Endothelial cell of umbilical vein (primary cell): ENCODE results near the gene MLIP. TPM values are rescaled to one million over a fixed set of nuclear protein-coding genes. Genes with fewer than 3 reads are reported as not detected.

Experiments used
- BruUV-seq: library from RNA; stranded (reverse); fragments of 400-500 nt; replicated peaks from 2 replicates; lab custom pipeline; 2021; lab: Mats Ljungman, UMichigan
- CTCF ChIA-PET: fragments of 300-600, 350-600 bp; sonication (Branson Sonifier 250); formaldehyde crosslinking; loops from one replicate; lab custom pipeline; 2021; ENCODE audit warnings: antibody characterized with exemption, inconsistent platforms; lab: Charles Lee
- POLR2A ChIA-PET: fragments of 300-600, 350-600 bp; sonication (Branson Sonifier 250); formaldehyde crosslinking; loops from one replicate; lab custom pipeline; 2021; ENCODE audit warnings: antibody characterized with exemption, inconsistent platforms; lab: Charles Lee
- DNase-seq: peaks from one replicate; pipeline ENCODE4 v3.0.0-alpha.2; 2011; ENCODE audit warnings: low read depth, low spot score
- FAIRE-seq: peaks from 2 replicates; lab custom pipeline; 2011; peaks lifted over from hg19 to GRCh38; lab: Jason Lieb, UNC
- H2AFZ ChIP-seq: 2 replicates; pipeline ENCODE4 v1.6.0; 2012; ENCODE audit warnings: low read depth, low read length, control low read depth, inconsistent platforms
- H3K27ac ChIP-seq: 2 replicates; pipeline ENCODE4 v1.5.1; 2011; ENCODE audit warnings: low read depth, mild to moderate bottlenecking, control low read depth, low read length, moderate library complexity; ENCODE audit not compliant: insufficient read depth
- H3K27me3 ChIP-seq, 2 experiments: 2 replicates each; pipeline versions ENCODE4 v1.6.0 to v1.6.1; 2011; ENCODE audit warnings: low read length in 2 of 2, mixed read lengths in 1 of 2; ENCODE audit not compliant: control insufficient read depth in 2 of 2, insufficient read depth in 2 of 2
- H3K36me3 ChIP-seq, 2 experiments: 2 replicates in 1 of 2; 3 replicates in 1 of 2; pipeline ENCODE4 v1.5.1; 2011; ENCODE audit warnings: low read length in 2 of 2, mild to moderate bottlenecking in 1 of 2, moderate library complexity in 1 of 2; ENCODE audit not compliant: control insufficient read depth in 2 of 2, insufficient read depth in 2 of 2; ENCODE audit errors: extremely low read depth in 1 of 2
- H3K4me1 ChIP-seq: 3 replicates; pipeline ENCODE4 v1.5.1; 2011; ENCODE audit warnings: mild to moderate bottlenecking, low read length; ENCODE audit not compliant: control insufficient read depth, insufficient read depth; ENCODE audit errors: extremely low read depth
- H3K4me2 ChIP-seq: 2 replicates; pipeline ENCODE4 v1.6.1; 2011; ENCODE audit warnings: low read length, control low read depth, mixed read lengths; ENCODE audit not compliant: insufficient read depth
- H3K4me3 ChIP-seq, 3 experiments: fragments of 200-600 bp in 1 of 3; sonication (generic), shearing (Covaris generic) in 1 of 3; replicated peaks in 1 of 3; 2 replicates each; pipeline ENCODE4 v1.5.1; 2011 to 2016; ENCODE audit warnings: control low read depth in 3 of 3, low read length in 3 of 3, mild to moderate bottlenecking in 2 of 3, inconsistent platforms in 1 of 3, low read depth in 1 of 3, moderate library complexity in 1 of 3; ENCODE audit not compliant: insufficient read depth in 1 of 3
- H3K79me2 ChIP-seq: 2 replicates; pipeline ENCODE4 v1.6.0; 2012; ENCODE audit warnings: low read length, inconsistent platforms; ENCODE audit not compliant: control insufficient read depth, insufficient read depth
- H3K9ac ChIP-seq: replicated peaks from 2 replicates; pipeline ENCODE3; 2011; ENCODE audit warnings: low read length, control low read depth; ENCODE audit not compliant: insufficient read depth; ENCODE audit errors: extremely low read depth
- H3K9me1 ChIP-seq: replicated peaks from 3 replicates; pipeline ENCODE4 v1.6.0; 2011; ENCODE audit warnings: mild to moderate bottlenecking, low read length; ENCODE audit not compliant: control insufficient read depth, insufficient read depth; ENCODE audit errors: extremely low read depth
- H3K9me3 ChIP-seq: replicated peaks from 2 replicates; pipeline ENCODE4 v1.5.1; 2012; ENCODE audit warnings: low read length, inconsistent platforms; ENCODE audit not compliant: control insufficient read depth, insufficient read depth
- H4K20me1 ChIP-seq: replicated peaks from 2 replicates; pipeline ENCODE3; 2011; ENCODE audit warnings: mild to moderate bottlenecking, low read length; ENCODE audit not compliant: control insufficient read depth, insufficient read depth; ENCODE audit errors: extremely low read depth
- EZH2 ChIP-seq: IDR thresholded peaks from 2 replicates; pipeline ENCODE4 v1.6.1; 2012; ENCODE audit warnings: borderline replicate concordance, low read depth, mild to moderate bottlenecking, moderate library complexity, low read length, inconsistent platforms; ENCODE audit not compliant: severe bottlenecking
- FOS ChIP-seq: IDR thresholded peaks from 2 replicates; pipeline ENCODE4 v1.6.1; 2011; ENCODE audit warnings: mild to moderate bottlenecking, low read length, moderate library complexity, borderline replicate concordance; ENCODE audit not compliant: insufficient read depth
- GATA2 ChIP-seq: IDR thresholded peaks from 2 replicates; pipeline ENCODE4 v1.7.0; 2011; ENCODE audit warnings: low read depth, mild to moderate bottlenecking, moderate library complexity, mixed read lengths, low read length; ENCODE audit not compliant: insufficient read length, insufficient read depth
- JUN ChIP-seq: IDR thresholded peaks from 2 replicates; pipeline ENCODE4 v1.6.1; 2011; ENCODE audit warnings: borderline replicate concordance, low read depth; ENCODE audit not compliant: insufficient read length, insufficient read depth
- MYC ChIP-seq: IDR thresholded peaks from one replicate; pipeline ENCODE4 v1.6.1; 2011; ENCODE audit warnings: mild to moderate bottlenecking, low read depth, low read length
- POLR2A ChIP-seq: IDR thresholded peaks from 2 replicates; pipeline ENCODE4 v1.6.1; 2012; ENCODE audit warnings: low read depth, mild to moderate bottlenecking, control low read depth, low read length
- POLR2AphosphoS5 ChIP-seq: IDR thresholded peaks from 2 replicates; pipeline ENCODE4 v1.6.1; 2012; ENCODE audit warnings: low read depth, mild to moderate bottlenecking, control low read depth, low read length, moderate library complexity; ENCODE audit not compliant: insufficient read depth
- dilution Hi-C: fragments of 300-500 bp; cut with MboI; formaldehyde crosslinking; loops from one replicate; pipeline ENCODE4 v1.15.0; 2019; ENCODE audit warnings: low sequenced_read_pairs; ENCODE audit not compliant: extremely low pct_ligation_motif_present
- intact Hi-C: fragments of 100-400 bp; cut with micrococcal nuclease; formaldehyde crosslinking; loops from one replicate; pipeline ENCODE4 v1.10.0; 2022
- polyA plus RNA-seq, 4 experiments: library from polyadenylated mRNA; depleted of rRNA in 3 of 4; stranded (reverse) in 3 of 4; unstranded in 1 of 4; fragments of >200 nt; gene quantifications; 2 replicates each; pipeline versions ENCODE4 v1.2.1 to v1.2.3, GENCODE V29; 2011 to 2012; ENCODE audit warnings: missing spikeins in 1 of 4
- total RNA-seq: library from RNA; stranded (reverse); gene quantifications from 2 replicates; pipeline ENCODE4 v1.2.3, GENCODE V29; 2021
- TF ChIP-seq, protein P1 (sequence below), 2 donors: IDR thresholded peaks; 1 replicate in 1 of 2; 2 replicates in 1 of 2; pipeline ENCODE4 v1.5.1; 2011; ENCODE audit warnings: low read length in 2 of 2, mild to moderate bottlenecking in 2 of 2, moderate library complexity in 2 of 2, control low read depth in 1 of 2, inconsistent platforms in 1 of 2, low read depth in 1 of 2; ENCODE audit not compliant: insufficient read depth in 1 of 2; ENCODE audit errors: extremely low read depth in 1 of 2
- TF ChIP-seq, protein P2 (sequence below): IDR thresholded peaks from 2 replicates; pipeline ENCODE4 v1.6.1; 2011; ENCODE audit not compliant: insufficient read depth, insufficient read length

Gene MLIP
- total and polyA plus RNA-seq, 2 donors (not counting 3 experiments of a cell fraction or from before 2014, with no cell fraction given) = 4.1 to 11.6 TPM

DNA sequence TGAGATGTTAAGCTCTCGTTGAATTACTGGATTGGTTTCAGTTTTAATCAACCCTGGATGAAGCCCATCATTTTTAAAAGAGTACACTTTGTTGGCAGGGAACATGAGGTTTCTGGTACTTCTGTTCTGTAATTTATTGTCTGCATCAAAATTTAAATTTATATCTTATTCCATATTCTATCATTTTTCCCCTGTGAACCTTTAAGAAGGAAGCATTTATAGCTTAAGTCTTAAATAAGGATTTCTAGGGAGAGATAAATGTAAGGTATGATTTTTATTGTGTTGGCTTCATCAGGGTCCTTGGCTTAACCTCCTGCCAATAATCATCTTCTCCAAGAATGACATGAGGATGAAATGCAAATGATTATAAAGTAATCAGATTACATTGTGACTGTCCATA, 40.6 kb downstream of the MLIP start:
- dilution Hi-C loops = no loop called here
- Histone ChIP-seq H3K4me3 (no peak overlapping the region), H3K79me2 (no peaks in the 10 kb centered on the region), H3K9me3 (no peaks in the 10 kb centered on the region), H3K9me1 (no peaks in the 10 kb centered on the region), H3K9ac (no peak overlapping the region), H3K4me2 (no peak overlapping the region), H3K27me3 (no peaks in the 10 kb centered on the region), H3K4me1 (no peaks in the 10 kb centered on the region), H4K20me1 (no peaks in the 10 kb centered on the region), H3K27ac (no peak overlapping the region), H2AFZ (no peak overlapping the region), H3K36me3 (no peaks in the 10 kb centered on the region)
- ChIA-PET POLR2A (no interaction called here), CTCF (interaction anchor here (1.4 kb wide), 1 partner anchor 9 kb away, joined by 3 read pairs; no protein-coding TSS in a partner anchor)
- no TSS peak for BruUV-seq
- FAIRE-seq = no peak
- TF ChIP-seq GATA2 (no peak), MYC (no peak), POLR2AphosphoS5 (no peak), FOS (no peak), POLR2A (no peak), JUN (no peak), EZH2 (no peak)
- TF ChIP-seq, protein P1, sequence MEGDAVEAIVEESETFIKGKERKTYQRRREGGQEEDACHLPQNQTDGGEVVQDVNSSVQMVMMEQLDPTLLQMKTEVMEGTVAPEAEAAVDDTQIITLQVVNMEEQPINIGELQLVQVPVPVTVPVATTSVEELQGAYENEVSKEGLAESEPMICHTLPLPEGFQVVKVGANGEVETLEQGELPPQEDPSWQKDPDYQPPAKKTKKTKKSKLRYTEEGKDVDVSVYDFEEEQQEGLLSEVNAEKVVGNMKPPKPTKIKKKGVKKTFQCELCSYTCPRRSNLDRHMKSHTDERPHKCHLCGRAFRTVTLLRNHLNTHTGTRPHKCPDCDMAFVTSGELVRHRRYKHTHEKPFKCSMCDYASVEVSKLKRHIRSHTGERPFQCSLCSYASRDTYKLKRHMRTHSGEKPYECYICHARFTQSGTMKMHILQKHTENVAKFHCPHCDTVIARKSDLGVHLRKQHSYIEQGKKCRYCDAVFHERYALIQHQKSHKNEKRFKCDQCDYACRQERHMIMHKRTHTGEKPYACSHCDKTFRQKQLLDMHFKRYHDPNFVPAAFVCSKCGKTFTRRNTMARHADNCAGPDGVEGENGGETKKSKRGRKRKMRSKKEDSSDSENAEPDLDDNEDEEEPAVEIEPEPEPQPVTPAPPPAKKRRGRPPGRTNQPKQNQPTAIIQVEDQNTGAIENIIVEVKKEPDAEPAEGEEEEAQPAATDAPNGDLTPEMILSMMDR (IDR thresholded peaks at IDR 0.05; ENCODE audit: extremely low read depth in 1 of 2, insufficient read depth in 1 of 2, low read depth in 1 of 2, low read length in 2 of 2) = no peak
- TF ChIP-seq, protein P2, sequence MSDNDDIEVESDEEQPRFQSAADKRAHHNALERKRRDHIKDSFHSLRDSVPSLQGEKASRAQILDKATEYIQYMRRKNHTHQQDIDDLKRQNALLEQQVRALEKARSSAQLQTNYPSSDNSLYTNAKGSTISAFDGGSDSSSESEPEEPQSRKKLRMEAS = no peak
- intact Hi-C loops = no loop called here
- DNase-seq = no peak
